GM23338 (cell line): ENCODE results near the gene S100A1.

ENCODE experiments used
- CREB1 ChIP-seq: fragments of 250-450 bp; sonication (Bioruptor Pico); IDR thresholded peaks from 2 replicates; pipeline ENCODE4 v1.5.0; 2020; ENCODE audit warnings: low read depth, mild to moderate bottlenecking, moderate library complexity
- TF ChIP-seq, protein P1 (sequence below), 2 experiments: fragments of 200-600 bp in 1 of 2; sonication (generic) in 1 of 2; conservative IDR thresholded peaks; 2 replicates each; pipeline versions ENCODE4 v1.5.1 to v1.6.1; 2016 to 2017; ENCODE audit warnings: antibody characterized with exemption in 2 of 2, low read depth in 2 of 2, mild to moderate bottlenecking in 2 of 2, moderate library complexity in 1 of 2

DNA sequence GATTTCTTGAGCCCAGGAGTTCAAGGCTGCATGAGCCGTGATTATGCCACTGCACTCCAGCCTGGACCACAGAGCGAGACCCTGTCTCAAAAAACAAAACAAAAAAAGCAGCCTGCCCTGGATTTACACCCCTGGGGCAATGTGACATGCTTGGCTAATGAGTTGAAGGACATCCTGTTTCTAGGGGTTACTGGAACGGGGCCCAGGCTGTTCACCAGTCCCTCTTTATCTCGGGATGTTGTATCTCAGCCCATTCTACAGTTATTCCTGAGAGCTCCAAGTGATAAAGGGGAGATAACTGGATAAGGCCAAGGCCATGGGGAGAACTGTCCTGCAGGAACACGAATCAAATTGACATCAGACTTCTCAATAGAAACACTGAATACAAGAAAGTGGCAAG, 40.9 kb upstream of the S100A1 start:
- no peak for TF ChIP-seq CREB1
- TF ChIP-seq, protein P1, sequence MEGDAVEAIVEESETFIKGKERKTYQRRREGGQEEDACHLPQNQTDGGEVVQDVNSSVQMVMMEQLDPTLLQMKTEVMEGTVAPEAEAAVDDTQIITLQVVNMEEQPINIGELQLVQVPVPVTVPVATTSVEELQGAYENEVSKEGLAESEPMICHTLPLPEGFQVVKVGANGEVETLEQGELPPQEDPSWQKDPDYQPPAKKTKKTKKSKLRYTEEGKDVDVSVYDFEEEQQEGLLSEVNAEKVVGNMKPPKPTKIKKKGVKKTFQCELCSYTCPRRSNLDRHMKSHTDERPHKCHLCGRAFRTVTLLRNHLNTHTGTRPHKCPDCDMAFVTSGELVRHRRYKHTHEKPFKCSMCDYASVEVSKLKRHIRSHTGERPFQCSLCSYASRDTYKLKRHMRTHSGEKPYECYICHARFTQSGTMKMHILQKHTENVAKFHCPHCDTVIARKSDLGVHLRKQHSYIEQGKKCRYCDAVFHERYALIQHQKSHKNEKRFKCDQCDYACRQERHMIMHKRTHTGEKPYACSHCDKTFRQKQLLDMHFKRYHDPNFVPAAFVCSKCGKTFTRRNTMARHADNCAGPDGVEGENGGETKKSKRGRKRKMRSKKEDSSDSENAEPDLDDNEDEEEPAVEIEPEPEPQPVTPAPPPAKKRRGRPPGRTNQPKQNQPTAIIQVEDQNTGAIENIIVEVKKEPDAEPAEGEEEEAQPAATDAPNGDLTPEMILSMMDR (conservative IDR thresholded peaks at IDR 0.05; ENCODE audit: low read depth in 2 of 2) = no peak
